ENCODE data around the gene SNHG17.
"Not testable (repeated sequence)": the region's sequence is repeated elsewhere in the genome, so short reads cannot be mapped to it uniquely, and the experiment has no call there.

Gene SNHG17

GRCh38 chr20:38420388-38421085, 14.6 kb downstream of the SNHG17 start:
- Histone ChIP-seq H3K27ac (ENCODE audit: low read depth, low read length) (no peak overlapping the region), H2AFZ (ENCODE audit: low read length, unreplicated experiment) (no peak overlapping the region), H3K27me3 (ENCODE audit: insufficient read depth, low read length) (no peaks in the 10 kb centered on the region), H3K4me3 (ENCODE audit: low read depth, low read length) (no peak overlapping the region), H3K36me3 (ENCODE audit: insufficient read depth, low read length) (peaks cover 46% of the 10 kb centered on the region), H3K4me1 (ENCODE audit: control insufficient read depth, insufficient read depth, low read length, unreplicated experiment) (peaks cover 4% of the 10 kb centered on the region), H3K79me2 (ENCODE audit: control insufficient read depth, insufficient read depth, low read length, unreplicated experiment) (peaks cover 38% of the 10 kb centered on the region)

DNA sequence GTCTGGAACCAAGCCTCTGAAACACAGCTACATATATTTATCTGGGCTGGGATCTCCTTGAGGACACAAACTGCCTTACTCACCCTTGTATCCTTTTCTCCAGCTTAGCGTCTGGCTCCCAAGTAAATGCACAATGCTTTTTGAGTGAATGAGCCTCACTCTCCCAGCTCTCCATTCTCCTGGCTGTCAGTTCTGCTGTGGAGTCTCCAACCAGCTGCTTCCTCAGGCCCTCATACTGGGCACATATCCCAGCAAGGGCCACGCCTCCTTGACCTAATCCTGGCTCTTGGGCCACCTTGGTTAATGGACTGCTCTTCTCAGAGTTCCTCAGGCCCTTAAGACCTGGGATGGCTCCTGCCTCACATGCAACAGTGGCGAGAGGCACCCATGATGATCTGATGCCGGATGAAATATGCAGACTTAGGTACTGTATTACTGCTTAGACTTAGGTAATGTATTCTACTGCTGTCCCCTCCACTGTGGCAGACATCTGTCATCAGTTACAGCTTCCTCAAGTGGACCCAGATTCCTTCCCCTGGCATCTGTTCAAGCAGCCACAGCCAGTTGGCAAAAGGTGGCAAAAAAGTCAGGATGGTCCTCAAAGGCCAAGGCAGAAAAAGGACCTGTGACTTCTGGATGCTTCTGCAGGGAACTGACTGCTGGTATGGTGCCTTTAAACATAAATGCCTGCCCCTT, 16.5 kb downstream of the SNHG17 start:
- H3K79me2 ChIP-seq (ENCODE audit: control insufficient read depth, insufficient read depth, low read length, unreplicated experiment): peaks cover 20% of the 10 kb centered on the region
- H3K4me1 ChIP-seq (ENCODE audit: control insufficient read depth, insufficient read depth, low read length, unreplicated experiment): no peaks in the 10 kb centered on the region
- H3K27me3 ChIP-seq (ENCODE audit: insufficient read depth, low read length): no peaks in the 10 kb centered on the region
- no peak overlapping the region for H3K27ac ChIP-seq (ENCODE audit: low read depth, low read length)
- peaks cover 38% of the 10 kb centered on the region for H3K36me3 ChIP-seq (ENCODE audit: insufficient read depth, low read length)
- H3K4me3 ChIP-seq (ENCODE audit: low read depth, low read length): no peak overlapping the region
- no peak overlapping the region for H2AFZ ChIP-seq (ENCODE audit: low read length, unreplicated experiment)

DNA sequence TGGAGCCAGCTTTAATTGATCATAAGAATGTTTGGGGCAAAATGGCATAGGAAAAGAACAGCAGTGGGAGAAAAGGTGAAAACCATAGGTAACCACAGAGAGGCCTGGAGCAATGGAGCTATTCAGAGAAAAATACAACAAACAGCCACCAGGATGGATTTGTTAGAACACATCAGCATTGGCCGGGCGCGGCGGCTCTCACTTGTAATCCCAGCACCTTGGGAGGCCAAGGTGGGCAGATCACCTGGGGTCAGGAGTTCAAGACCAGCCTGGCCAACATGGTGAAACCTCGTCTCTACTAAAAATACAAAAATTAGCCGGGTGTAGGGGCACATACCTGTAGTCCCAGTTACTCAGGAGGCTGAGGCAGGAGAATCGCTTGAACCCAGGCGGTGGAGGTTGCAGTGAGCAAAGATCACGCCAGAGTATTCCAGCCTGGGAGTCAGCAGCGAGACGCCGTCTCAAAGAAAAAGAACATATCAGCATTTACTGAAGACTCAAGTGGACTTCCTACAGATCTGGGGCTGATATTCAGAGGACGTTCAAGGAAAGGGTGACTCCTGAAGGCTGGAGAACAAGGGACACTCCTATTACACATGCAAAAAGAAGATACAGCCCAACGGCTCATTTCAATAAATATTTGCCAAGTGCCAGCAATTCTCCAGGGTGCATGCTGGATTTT, 20.2 kb downstream of the SNHG17 start:
- Histone ChIP-seq H3K4me1 (ENCODE audit: control insufficient read depth, insufficient read depth, low read length, unreplicated experiment) (no peaks in the 10 kb centered on the region), H3K79me2 (ENCODE audit: control insufficient read depth, insufficient read depth, low read length, unreplicated experiment) (no peaks in the 10 kb centered on the region), H3K27me3 (ENCODE audit: insufficient read depth, low read length) (no peaks in the 10 kb centered on the region), H2AFZ (ENCODE audit: low read length, unreplicated experiment) (no peak overlapping the region), H3K4me3 (ENCODE audit: low read depth, low read length) (no peak overlapping the region), H3K36me3 (ENCODE audit: insufficient read depth, low read length) (peaks cover 26% of the 10 kb centered on the region), H3K27ac (ENCODE audit: low read depth, low read length) (no peak overlapping the region)

GRCh38 chr20:38412877-38413577, 22.1 kb downstream of the SNHG17 start:
- H3K27me3 ChIP-seq (ENCODE audit: insufficient read depth, low read length): no peaks in the 10 kb centered on the region
- H3K36me3 ChIP-seq (ENCODE audit: insufficient read depth, low read length): peaks cover 20% of the 10 kb centered on the region

GRCh38 chr20:38407822-38408221, 27.3 kb downstream of the SNHG17 start:
- not testable (repeated sequence) for H2AFZ ChIP-seq (ENCODE audit: low read length, unreplicated experiment); H3K27ac ChIP-seq (ENCODE audit: low read depth, low read length); H3K79me2 ChIP-seq (ENCODE audit: control insufficient read depth, insufficient read depth, low read length, unreplicated experiment); H3K4me3 ChIP-seq (ENCODE audit: low read depth, low read length); H3K4me1 ChIP-seq (ENCODE audit: control insufficient read depth, insufficient read depth, low read length, unreplicated experiment); H3K27me3 ChIP-seq (ENCODE audit: insufficient read depth, low read length); H3K36me3 ChIP-seq (ENCODE audit: insufficient read depth, low read length)

More at GRCh38 chr20:38412877-38413577, 22.1 kb downstream of the SNHG17 start:
- no peak overlapping the region for H3K4me3 ChIP-seq (ENCODE audit: low read depth, low read length)
- H3K4me1 ChIP-seq (ENCODE audit: control insufficient read depth, insufficient read depth, low read length, unreplicated experiment): no peaks in the 10 kb centered on the region
- H2AFZ ChIP-seq (ENCODE audit: low read length, unreplicated experiment): no peak overlapping the region
- no peaks in the 10 kb centered on the region for H3K79me2 ChIP-seq (ENCODE audit: control insufficient read depth, insufficient read depth, low read length, unreplicated experiment)
- no peak overlapping the region for H3K27ac ChIP-seq (ENCODE audit: low read depth, low read length)

GRCh38 chr20:38407321-38407720, 27.8 kb downstream of the SNHG17 start:
- Histone ChIP-seq H2AFZ (ENCODE audit: low read length, unreplicated experiment) (no peak overlapping the region), H3K4me3 (ENCODE audit: low read depth, low read length) (no peak overlapping the region), H3K79me2 (ENCODE audit: control insufficient read depth, insufficient read depth, low read length, unreplicated experiment) (no peaks in the 10 kb centered on the region), H3K4me1 (ENCODE audit: control insufficient read depth, insufficient read depth, low read length, unreplicated experiment) (no peaks in the 10 kb centered on the region), H3K27me3 (ENCODE audit: insufficient read depth, low read length) (no peaks in the 10 kb centered on the region), H3K27ac (ENCODE audit: low read depth, low read length) (no peak overlapping the region), H3K36me3 (ENCODE audit: insufficient read depth, low read length) (peaks cover 6% of the 10 kb centered on the region)

DNA sequence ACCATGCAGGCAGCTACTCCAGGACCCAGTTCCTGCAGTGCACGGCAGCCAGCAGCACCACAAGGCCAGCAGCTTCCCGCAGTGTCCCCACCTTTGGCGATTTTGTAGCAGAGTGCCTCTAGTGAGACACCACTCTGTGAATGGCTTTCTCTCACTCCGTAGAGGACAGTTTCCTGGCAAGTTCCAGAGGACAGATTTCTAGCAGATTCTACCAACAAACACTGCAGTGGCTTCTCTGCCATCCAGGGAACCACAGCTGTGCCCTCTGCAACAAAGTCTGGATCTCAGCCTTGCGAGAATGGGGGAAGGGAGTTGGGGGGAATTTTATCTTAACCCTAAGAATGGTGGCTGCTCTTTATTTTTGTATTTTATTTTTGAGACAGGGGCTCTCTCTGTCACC, 28.7 kb downstream of the SNHG17 start:
- H3K4me1 ChIP-seq (ENCODE audit: control insufficient read depth, insufficient read depth, low read length, unreplicated experiment): no peaks in the 10 kb centered on the region
- H2AFZ ChIP-seq (ENCODE audit: low read length, unreplicated experiment): no peak overlapping the region
- no peaks in the 10 kb centered on the region for H3K79me2 ChIP-seq (ENCODE audit: control insufficient read depth, insufficient read depth, low read length, unreplicated experiment)
- no peaks in the 10 kb centered on the region for H3K36me3 ChIP-seq (ENCODE audit: insufficient read depth, low read length)
- no peak overlapping the region for H3K4me3 ChIP-seq (ENCODE audit: low read depth, low read length)
- H3K27me3 ChIP-seq (ENCODE audit: insufficient read depth, low read length): no peaks in the 10 kb centered on the region
- H3K27ac ChIP-seq (ENCODE audit: low read depth, low read length): no peak overlapping the region

DNA sequence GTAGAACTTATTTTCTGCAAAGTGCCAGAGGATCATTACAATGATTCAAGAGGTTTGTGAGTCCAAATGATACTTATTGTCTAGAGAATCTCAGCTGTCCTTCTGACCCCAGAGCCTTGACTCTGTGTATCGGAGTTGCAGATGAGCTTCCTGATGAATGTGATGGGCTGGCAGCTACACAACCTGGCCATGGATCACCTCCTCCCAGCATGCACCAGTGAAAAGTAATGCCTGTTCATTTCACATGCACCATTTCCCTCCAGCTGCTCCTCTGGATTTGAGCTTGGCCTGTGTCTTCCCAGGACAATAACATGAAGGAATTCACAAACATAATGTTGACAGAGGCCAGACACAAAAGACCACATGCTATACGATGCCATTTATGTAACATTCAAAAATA, 30.0 kb downstream of the SNHG17 start:
- H3K27ac ChIP-seq (ENCODE audit: low read depth, low read length): no peak overlapping the region
- H3K36me3 ChIP-seq (ENCODE audit: insufficient read depth, low read length): no peaks in the 10 kb centered on the region
- no peak overlapping the region for H3K4me3 ChIP-seq (ENCODE audit: low read depth, low read length)
- no peaks in the 10 kb centered on the region for H3K27me3 ChIP-seq (ENCODE audit: insufficient read depth, low read length)
- H3K79me2 ChIP-seq (ENCODE audit: control insufficient read depth, insufficient read depth, low read length, unreplicated experiment): no peaks in the 10 kb centered on the region
- H2AFZ ChIP-seq (ENCODE audit: low read length, unreplicated experiment): no peak overlapping the region
- no peaks in the 10 kb centered on the region for H3K4me1 ChIP-seq (ENCODE audit: control insufficient read depth, insufficient read depth, low read length, unreplicated experiment)

- no peak overlapping the region for H2AFZ ChIP-seq (ENCODE audit: low read length, unreplicated experiment)
- H3K27ac ChIP-seq (ENCODE audit: low read depth, low read length): no peak overlapping the region
- H3K27me3 ChIP-seq (ENCODE audit: insufficient read depth, low read length): no peaks in the 10 kb centered on the region
- no peaks in the 10 kb centered on the region for H3K36me3 ChIP-seq (ENCODE audit: insufficient read depth, low read length)
- no peaks in the 10 kb centered on the region for H3K79me2 ChIP-seq (ENCODE audit: control insufficient read depth, insufficient read depth, low read length, unreplicated experiment)
- no peak overlapping the region for H3K4me3 ChIP-seq (ENCODE audit: low read depth, low read length)
- no peaks in the 10 kb centered on the region for H3K4me1 ChIP-seq (ENCODE audit: control insufficient read depth, insufficient read depth, low read length, unreplicated experiment)
These were observed 31.1 kb downstream of the SNHG17 start for GRCh38 chr20:38404016-38404415.

DNA sequence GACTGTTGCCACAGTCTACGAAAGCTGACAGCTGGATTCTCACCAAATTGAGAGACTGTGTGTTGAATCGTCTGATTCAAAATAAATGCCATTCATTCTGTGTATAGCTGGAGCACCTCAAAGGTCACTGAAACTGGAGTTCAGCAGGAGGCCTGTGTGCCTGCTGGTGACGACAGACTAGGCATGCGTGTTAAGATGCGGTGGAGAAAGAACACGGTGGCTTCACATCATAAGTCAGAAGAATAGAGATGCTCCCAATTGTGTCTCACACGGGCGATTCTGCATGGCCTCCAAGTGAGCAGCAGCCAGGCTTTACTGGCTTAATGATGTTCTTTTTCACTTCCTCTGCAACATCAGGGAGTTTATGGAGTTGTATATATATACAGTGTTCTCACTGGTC, 32.3 kb downstream of the SNHG17 start:
- Histone ChIP-seq H3K27me3 (ENCODE audit: insufficient read depth, low read length) (no peaks in the 10 kb centered on the region), H2AFZ (ENCODE audit: low read length, unreplicated experiment) (no peak overlapping the region), H3K4me3 (ENCODE audit: low read depth, low read length) (no peak overlapping the region), H3K79me2 (ENCODE audit: control insufficient read depth, insufficient read depth, low read length, unreplicated experiment) (no peaks in the 10 kb centered on the region), H3K27ac (ENCODE audit: low read depth, low read length) (no peak overlapping the region), H3K4me1 (ENCODE audit: control insufficient read depth, insufficient read depth, low read length, unreplicated experiment) (no peaks in the 10 kb centered on the region), H3K36me3 (ENCODE audit: insufficient read depth, low read length) (no peaks in the 10 kb centered on the region)
